BLaER1 (cell line): ENCODE data around the gene APOBEC3B.

Experiments
- H3K27ac ChIP-seq: shearing (Covaris generic); formaldehyde crosslinking; 2 replicates; pipeline ENCODE4 v1.8.1; 2022
- H3K27me3 ChIP-seq: shearing (Covaris generic); formaldehyde crosslinking; 2 replicates; pipeline ENCODE4 v1.8.1; 2022
- H3K36me3 ChIP-seq: shearing (Covaris generic); formaldehyde crosslinking; 2 replicates; pipeline ENCODE4 v1.8.1; 2022
- H3K4me1 ChIP-seq: shearing (Covaris generic); formaldehyde crosslinking; 2 replicates; pipeline ENCODE4 v1.8.1; 2022
- H3K4me2 ChIP-seq: shearing (Covaris generic); formaldehyde crosslinking; 2 replicates; pipeline ENCODE4 v1.8.1; 2022
- H3K4me3 ChIP-seq: shearing (Covaris generic); formaldehyde crosslinking; 2 replicates; pipeline ENCODE4 v1.8.1; 2022
- H3K9ac ChIP-seq: shearing (Covaris generic); formaldehyde crosslinking; 2 replicates; pipeline ENCODE4 v1.8.1; 2022
- H3K9me3 ChIP-seq: shearing (Covaris generic); formaldehyde crosslinking; 2 replicates; pipeline ENCODE4 v1.8.1; 2022
- H4K20me1 ChIP-seq: shearing (Covaris generic); formaldehyde crosslinking; 2 replicates; pipeline ENCODE4 v1.8.1; 2022
- Cebpa-rat ChIP-seq: shearing (Covaris generic); IDR thresholded peaks from 2 replicates; pipeline ENCODE4 v1.8.1; 2022

APOBEC3B gene

DNA sequence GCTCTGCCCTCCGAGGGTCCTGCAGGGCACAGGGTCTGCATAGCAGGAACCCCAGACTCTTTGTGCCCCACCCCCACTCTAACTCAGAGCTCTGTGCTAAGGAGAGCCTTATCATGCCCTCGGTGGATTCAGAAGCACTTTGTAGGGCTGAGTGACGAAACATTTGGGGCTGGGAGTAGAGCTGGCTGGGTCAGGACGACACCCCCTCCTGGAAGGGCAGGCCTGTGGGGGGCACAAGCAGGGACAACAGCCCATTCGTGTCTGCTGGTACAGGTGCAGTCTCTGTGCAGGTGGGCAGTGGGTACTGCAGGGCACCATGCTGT is 15.8 kb upstream of the APOBEC3B start:
- Histone ChIP-seq H3K4me2 (peak overlapping the region; percentile 70), H3K4me1 (peaks cover 57% of the 10 kb centered on the region), H4K20me1 (no peaks in the 10 kb centered on the region), H3K4me3 (no peak overlapping the region), H3K27ac (no peak overlapping the region; the same call in 1 of the 2 replicates), H3K9ac (no peak overlapping the region), H3K36me3 (no peaks in the 10 kb centered on the region), H3K9me3 (no peaks in the 10 kb centered on the region), H3K27me3 (no peaks in the 10 kb centered on the region)
- no peak for TF ChIP-seq Cebpa-rat

DNA sequence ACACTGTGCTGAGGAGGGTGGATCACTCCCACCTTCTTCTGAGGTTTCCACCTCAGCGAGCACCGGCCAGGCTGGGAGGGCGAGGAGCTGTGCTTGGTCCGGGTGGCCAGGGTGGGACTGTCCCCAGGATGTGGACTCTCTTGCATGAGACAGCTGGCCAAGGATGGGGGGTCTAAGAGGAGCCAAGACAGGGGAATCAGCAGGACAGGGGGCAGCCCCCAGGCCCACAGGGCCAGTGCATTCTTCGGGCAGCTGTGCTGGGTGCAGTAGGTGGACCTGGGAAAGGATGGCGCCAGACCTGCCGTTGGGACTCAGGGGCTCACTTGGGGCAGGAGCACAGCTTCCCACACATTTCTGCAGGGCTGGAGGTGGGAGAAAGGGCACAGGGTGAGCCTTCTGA is 15.2 kb upstream of the APOBEC3B start:
- Histone ChIP-seq H3K9ac (no peak overlapping the region), H4K20me1 (no peaks in the 10 kb centered on the region), H3K36me3 (no peaks in the 10 kb centered on the region), H3K4me2 (peak overlapping the region; percentile 70), H3K27ac (0 out of 2 replicates have a peak overlapping the region, but pooled peaks have one; percentile 26), H3K4me1 (peaks cover 57% of the 10 kb centered on the region), H3K4me3 (no peak overlapping the region), H3K27me3 (no peaks in the 10 kb centered on the region), H3K9me3 (no peaks in the 10 kb centered on the region)
- no peak for TF ChIP-seq Cebpa-rat

DNA sequence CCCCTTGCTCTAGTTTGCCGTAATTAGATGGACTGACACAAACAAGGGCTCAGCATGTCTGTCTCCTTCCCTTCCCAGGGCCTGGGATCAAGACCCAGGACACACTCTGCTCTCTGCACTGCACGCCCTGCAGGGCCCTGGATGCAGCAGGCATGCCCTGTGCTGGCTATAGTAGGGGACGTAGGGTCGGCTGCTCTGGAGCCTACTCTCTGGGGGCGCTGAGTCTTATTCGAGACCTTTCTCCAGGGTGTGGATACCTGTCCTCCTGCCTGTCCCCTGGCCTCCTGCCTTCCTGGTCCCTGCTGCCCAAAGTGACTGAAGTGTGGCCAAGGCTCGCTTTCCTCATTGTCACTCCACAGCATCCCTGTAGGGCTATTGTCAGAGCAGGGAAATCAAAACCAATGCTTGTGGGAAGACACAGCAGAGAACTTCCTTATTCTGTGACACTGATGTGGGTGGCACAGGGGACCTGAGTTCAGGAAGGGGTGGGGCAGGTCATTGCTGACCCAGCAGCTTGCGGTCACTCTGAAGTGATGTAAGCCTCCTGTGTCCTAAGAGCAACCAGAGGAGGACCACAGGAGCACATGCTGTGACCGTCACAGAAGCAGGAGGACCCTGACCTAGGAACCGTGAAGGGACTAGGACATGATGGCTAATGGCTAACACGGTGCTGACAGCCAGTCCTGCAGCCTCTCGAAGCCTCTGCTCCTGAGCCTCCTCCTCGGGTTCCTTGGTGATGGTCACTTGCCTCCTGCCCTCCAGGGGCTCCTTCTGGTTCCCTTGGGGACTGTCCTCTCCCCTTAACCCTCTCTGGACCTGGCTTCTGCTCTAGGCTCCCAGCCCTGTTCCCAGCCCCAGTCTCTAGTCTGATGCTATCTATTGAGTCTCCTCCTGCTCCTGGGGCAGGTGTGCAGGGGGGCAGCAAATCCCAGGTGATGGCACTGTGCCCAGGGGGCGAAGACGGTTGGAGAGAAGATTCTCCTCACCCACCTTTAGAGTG is 14.4 kb upstream of the APOBEC3B start:
- H3K9ac ChIP-seq, result no peak overlapping the region
- H3K4me1 ChIP-seq, result peaks cover 57% of the 10 kb centered on the region

DNA sequence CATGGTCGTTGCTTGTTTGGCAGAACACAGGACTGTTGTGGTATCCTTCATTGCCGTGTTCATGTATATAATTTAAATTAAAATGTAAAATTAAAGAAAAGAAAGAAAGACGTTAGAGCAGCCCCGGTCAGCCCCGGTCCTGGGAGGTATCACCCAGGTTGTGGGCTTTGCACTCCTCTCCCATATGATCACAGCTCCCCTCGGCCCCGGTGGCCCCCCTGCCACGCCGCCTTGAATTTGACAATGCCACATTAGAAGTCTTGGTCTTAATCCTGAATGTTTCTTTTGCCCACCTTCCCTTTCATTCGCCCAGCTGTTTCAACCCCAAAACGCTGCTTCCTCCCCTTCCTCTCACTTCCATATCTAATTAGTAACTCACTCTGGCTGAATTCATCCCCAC is 13.3 kb upstream of the APOBEC3B start:
- no peaks in the 10 kb centered on the region for H3K36me3 ChIP-seq
- H3K4me2 ChIP-seq, result peak overlapping the region; percentile 22
- no peaks in the 10 kb centered on the region for H3K9me3 ChIP-seq
- no peak for TF ChIP-seq Cebpa-rat
- peaks cover 51% of the 10 kb centered on the region for H3K4me1 ChIP-seq
- no peaks in the 10 kb centered on the region for H3K27me3 ChIP-seq
- H3K9ac ChIP-seq, result no peak overlapping the region
- no peak overlapping the region for H3K27ac ChIP-seq
- H3K4me3 ChIP-seq, result no peak overlapping the region
- H4K20me1 ChIP-seq, result no peaks in the 10 kb centered on the region

More for the DNA sequence above, 14.4 kb upstream of the APOBEC3B start:
- 0 out of 2 replicates have a peak overlapping the region, but pooled peaks have one; percentile 26 for H3K27ac ChIP-seq
- H3K4me2 ChIP-seq, result peak overlapping the region; percentile 70
- TF ChIP-seq Cebpa-rat, result no peak
- H3K36me3 ChIP-seq, result no peaks in the 10 kb centered on the region
- no peak overlapping the region for H3K4me3 ChIP-seq
- no peaks in the 10 kb centered on the region for H3K27me3 ChIP-seq
- no peaks in the 10 kb centered on the region for H3K9me3 ChIP-seq
- H4K20me1 ChIP-seq, result no peaks in the 10 kb centered on the region

DNA sequence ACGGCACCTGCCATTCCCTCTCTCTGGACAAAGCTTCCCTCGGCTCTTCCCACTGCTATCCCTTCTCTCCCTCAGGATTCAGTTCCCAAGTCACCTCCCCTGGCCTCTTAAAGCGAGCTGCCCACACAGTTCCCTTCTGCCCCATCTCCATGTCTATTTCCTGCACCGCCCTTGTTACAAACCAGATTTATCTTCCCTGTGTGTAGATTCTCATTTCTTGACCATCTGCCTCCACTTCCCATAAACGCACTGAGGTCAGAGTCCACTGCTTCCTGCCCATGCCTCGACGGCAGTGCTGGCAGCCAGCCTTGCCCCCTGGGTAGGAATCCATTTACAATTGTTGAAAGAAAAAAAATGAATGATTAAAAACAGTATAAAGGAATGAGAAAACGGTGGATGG is 11.6 kb upstream of the APOBEC3B start:
- H3K4me3 ChIP-seq, result no peak overlapping the region
- H3K27ac ChIP-seq, result no peak overlapping the region
- no peak overlapping the region for H3K4me2 ChIP-seq
- H3K36me3 ChIP-seq, result no peaks in the 10 kb centered on the region
- H4K20me1 ChIP-seq, result no peaks in the 10 kb centered on the region
- H3K4me1 ChIP-seq, result peaks cover 36% of the 10 kb centered on the region
- H3K9me3 ChIP-seq, result no peaks in the 10 kb centered on the region; the same call in 1 of the 2 replicates
- no peak overlapping the region for H3K9ac ChIP-seq
- no peaks in the 10 kb centered on the region for H3K27me3 ChIP-seq
- TF ChIP-seq Cebpa-rat, result no peak

DNA sequence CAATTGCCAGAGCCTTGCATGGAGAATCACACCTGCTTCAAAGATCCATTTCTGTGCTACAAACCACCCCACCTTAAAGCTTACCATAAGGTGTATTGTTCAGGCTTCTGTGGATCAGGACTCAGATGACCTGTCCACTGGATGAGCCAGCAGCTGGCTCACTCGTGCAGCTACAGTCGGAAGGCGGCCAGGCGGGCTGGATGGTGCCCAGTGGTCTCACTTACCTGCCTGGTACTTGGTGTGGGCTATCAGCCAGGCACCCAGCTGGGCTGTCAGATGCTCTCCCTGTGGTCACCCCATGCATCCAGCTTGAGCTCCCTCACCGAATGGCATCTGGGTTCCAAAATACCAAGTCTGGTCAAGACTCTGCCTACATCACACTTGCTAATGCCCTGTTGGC is 10.9 kb upstream of the APOBEC3B start:
- Histone ChIP-seq H3K4me3 (no peak overlapping the region), H3K27me3 (no peaks in the 10 kb centered on the region)
- TF ChIP-seq Cebpa-rat, result no peak

DNA sequence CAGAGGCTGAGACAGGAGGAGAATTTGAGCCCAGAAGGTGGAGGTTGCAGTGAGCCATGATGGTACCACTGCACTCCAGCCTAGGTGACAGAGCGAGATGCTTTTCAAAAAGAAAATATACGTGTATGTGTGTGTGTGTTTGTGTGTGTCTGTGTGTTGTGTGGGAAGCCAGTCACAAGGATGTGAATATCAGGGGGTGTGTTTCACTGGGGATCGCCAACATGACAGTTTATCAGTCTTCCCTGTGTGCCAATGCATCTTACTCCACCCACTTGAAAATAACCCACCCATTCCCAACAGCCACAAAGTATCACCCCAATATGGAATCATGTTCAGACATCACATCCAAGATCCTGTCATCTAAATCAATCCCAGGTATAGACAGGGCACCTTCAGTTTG is 10.4 kb upstream of the APOBEC3B start:
- Histone ChIP-seq H4K20me1 (no peaks in the 10 kb centered on the region), H3K4me2 (no peak overlapping the region), H3K27me3 (no peaks in the 10 kb centered on the region), H3K4me3 (no peak overlapping the region), H3K27ac (no peak overlapping the region), H3K4me1 (peaks cover 24% of the 10 kb centered on the region), H3K36me3 (no peaks in the 10 kb centered on the region), H3K9me3 (peaks cover 12% of the 10 kb centered on the region), H3K9ac (no peak overlapping the region)
- no peak for TF ChIP-seq Cebpa-rat

More for the DNA sequence above, 10.9 kb upstream of the APOBEC3B start:
- Histone ChIP-seq H3K4me1 (peaks cover 30% of the 10 kb centered on the region), H3K27ac (no peak overlapping the region), H4K20me1 (no peaks in the 10 kb centered on the region), H3K4me2 (no peak overlapping the region), H3K36me3 (no peaks in the 10 kb centered on the region), H3K9me3 (peaks cover 6% of the 10 kb centered on the region), H3K9ac (no peak overlapping the region)

DNA sequence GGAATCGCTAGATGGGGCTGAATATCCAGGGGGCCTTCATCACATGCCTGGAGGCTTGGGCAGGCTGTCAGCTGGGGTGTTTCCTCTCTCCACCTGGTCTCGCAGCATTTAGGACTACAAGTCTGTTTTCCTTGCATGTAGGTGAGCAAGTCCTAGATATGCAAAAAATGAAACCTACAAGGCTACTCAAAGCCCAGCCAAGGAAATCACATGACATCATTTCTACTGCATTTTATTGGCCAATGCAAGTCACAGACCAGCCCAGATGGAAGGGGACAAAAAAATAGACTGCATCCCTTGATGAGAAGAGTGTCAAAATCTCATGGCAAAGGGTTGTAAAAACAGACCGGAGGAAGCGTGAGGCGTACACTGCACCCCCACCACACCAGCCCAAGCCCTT is 9.6 kb upstream of the APOBEC3B start:
- TF ChIP-seq Cebpa-rat, result no peak
- Histone ChIP-seq H3K4me3 (no peak overlapping the region), H4K20me1 (no peaks in the 10 kb centered on the region), H3K9ac (no peak overlapping the region), H3K4me2 (no peak overlapping the region), H3K9me3 (peaks cover 12% of the 10 kb centered on the region), H3K4me1 (peaks cover 16% of the 10 kb centered on the region), H3K27ac (no peak overlapping the region), H3K36me3 (no peaks in the 10 kb centered on the region), H3K27me3 (no peaks in the 10 kb centered on the region)

DNA sequence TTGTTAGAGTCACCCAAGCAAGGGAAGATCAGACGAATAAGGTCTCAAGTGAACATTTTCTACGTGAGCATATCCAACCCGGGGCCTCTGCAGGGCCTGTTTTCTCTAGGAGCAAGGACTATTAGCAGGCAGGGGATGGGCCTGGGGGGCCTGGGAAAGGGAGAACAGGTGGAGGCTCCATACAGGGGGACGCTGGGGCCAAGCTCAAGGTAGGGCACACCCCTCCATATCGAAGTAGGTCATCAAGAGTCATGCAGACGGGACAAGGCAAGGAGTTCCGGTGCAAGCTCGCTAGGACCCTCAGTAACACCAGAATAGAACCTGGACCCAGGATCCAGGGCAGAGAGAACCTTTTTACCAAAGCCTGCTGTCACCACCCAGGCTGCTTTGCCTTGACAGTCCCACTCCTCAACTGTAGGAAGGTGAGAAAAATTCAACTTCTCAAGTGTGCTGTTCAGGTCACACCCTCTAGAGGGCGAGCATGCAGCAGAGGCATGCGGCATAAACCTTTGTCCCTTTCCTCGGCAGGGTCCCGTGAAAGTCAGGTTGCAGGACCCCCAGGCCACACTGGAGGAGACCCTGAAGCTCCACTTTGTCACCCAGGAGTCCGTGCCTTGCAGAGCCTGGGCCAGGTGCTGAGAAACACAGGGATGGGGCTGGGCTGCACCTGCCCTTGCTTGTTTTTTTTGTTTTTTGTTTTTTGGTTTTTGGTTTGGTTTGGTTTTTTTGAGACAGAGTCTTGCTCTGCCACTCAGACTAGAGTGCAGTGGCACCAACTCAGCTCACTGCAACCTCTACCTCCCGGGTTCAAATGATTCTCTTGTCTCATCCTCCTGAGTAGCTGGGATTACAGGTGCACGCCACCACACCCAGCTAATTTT is 8.6 kb upstream of the APOBEC3B start:
- Histone ChIP-seq H4K20me1 (no peaks in the 10 kb centered on the region), H3K9ac (no peak overlapping the region), H3K27me3 (no peaks in the 10 kb centered on the region), H3K9me3 (peaks cover 12% of the 10 kb centered on the region), H3K4me1 (peaks cover 7% of the 10 kb centered on the region), H3K4me2 (no peak overlapping the region), H3K4me3 (no peak overlapping the region), H3K36me3 (no peaks in the 10 kb centered on the region), H3K27ac (no peak overlapping the region)
- TF ChIP-seq Cebpa-rat, result no peak
